Parathyroid adenoma (tissue), 2 donors: ENCODE data around the gene IL17D.
A peak's percentile ranks its signal among the peaks of the same experiment; 100 is the strongest.

ENCODE experiments used
- H2AFZ ChIP-seq: fragments of 300-600 bp; sonication (generic); one replicate; pipeline ENCODE4 v1.7.0; 2017; ENCODE audit warnings: antibody characterized with exemption, mild to moderate bottlenecking
- H3K27ac ChIP-seq: fragments of 300-600 bp; sonication (generic); one replicate; pipeline ENCODE4 v1.7.0; 2017
- H3K27me3 ChIP-seq: fragments of 300-600 bp; sonication (generic); one replicate; pipeline ENCODE4 v1.7.0; 2017; ENCODE audit warnings: low read length; ENCODE audit not compliant: control insufficient read depth, insufficient read depth
- H3K36me3 ChIP-seq: fragments of 300-600 bp; sonication (generic); one replicate; pipeline ENCODE4 v1.7.0; 2017; ENCODE audit warnings: low read length; ENCODE audit not compliant: control insufficient read depth, insufficient read depth
- H3K4me1 ChIP-seq: fragments of 300-600 bp; sonication (generic); one replicate; pipeline ENCODE4 v1.7.0; 2017; ENCODE audit warnings: control low read depth
- H3K4me2 ChIP-seq: fragments of 300-600 bp; sonication (generic); one replicate; pipeline ENCODE4 v1.7.0; 2017; ENCODE audit warnings: low read length
- H3K4me3 ChIP-seq: fragments of 300-600 bp; sonication (generic); one replicate; pipeline ENCODE4 v1.7.0; 2017; ENCODE audit warnings: low read depth, low read length
- H3K79me2 ChIP-seq: fragments of 300-600 bp; sonication (generic); one replicate; pipeline ENCODE4 v1.7.0; 2017; ENCODE audit warnings: control low read depth
- H3K9ac ChIP-seq: fragments of 300-600 bp; sonication (generic); one replicate; pipeline ENCODE4 v1.7.0; 2017; ENCODE audit warnings: mild to moderate bottlenecking
- H3K9me3 ChIP-seq: fragments of 300-600 bp; sonication (generic); one replicate; pipeline ENCODE4 v1.7.0; 2017; ENCODE audit warnings: low read length; ENCODE audit not compliant: control insufficient read depth
- TF ChIP-seq, protein P1 (sequence below): fragments of 300-600 bp; sonication (generic); IDR thresholded peaks from one replicate; pipeline ENCODE4 v1.7.0; 2017; ENCODE audit warnings: antibody characterized with exemption, mild to moderate bottlenecking
- donor health status: primary hyperparathyroidism.

The IL17D gene

GRCh38 chr13:20713014-20713376 is 9.5 kb downstream of the IL17D start:
- TF ChIP-seq, protein P1, sequence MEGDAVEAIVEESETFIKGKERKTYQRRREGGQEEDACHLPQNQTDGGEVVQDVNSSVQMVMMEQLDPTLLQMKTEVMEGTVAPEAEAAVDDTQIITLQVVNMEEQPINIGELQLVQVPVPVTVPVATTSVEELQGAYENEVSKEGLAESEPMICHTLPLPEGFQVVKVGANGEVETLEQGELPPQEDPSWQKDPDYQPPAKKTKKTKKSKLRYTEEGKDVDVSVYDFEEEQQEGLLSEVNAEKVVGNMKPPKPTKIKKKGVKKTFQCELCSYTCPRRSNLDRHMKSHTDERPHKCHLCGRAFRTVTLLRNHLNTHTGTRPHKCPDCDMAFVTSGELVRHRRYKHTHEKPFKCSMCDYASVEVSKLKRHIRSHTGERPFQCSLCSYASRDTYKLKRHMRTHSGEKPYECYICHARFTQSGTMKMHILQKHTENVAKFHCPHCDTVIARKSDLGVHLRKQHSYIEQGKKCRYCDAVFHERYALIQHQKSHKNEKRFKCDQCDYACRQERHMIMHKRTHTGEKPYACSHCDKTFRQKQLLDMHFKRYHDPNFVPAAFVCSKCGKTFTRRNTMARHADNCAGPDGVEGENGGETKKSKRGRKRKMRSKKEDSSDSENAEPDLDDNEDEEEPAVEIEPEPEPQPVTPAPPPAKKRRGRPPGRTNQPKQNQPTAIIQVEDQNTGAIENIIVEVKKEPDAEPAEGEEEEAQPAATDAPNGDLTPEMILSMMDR, result no peak
- Histone ChIP-seq H3K36me3 (no peaks in the 10 kb centered on the region), H2AFZ (peak overlapping the region; percentile 53), H3K4me3 (no peak overlapping the region), H3K4me2 (peak overlapping the region; percentile 59), H3K27ac (no peak overlapping the region), H3K79me2 (no peaks in the 10 kb centered on the region), H3K27me3 (no peaks in the 10 kb centered on the region), H3K9me3 (no peaks in the 10 kb centered on the region), H3K4me1 (no peaks in the 10 kb centered on the region), H3K9ac (no peak overlapping the region)

DNA sequence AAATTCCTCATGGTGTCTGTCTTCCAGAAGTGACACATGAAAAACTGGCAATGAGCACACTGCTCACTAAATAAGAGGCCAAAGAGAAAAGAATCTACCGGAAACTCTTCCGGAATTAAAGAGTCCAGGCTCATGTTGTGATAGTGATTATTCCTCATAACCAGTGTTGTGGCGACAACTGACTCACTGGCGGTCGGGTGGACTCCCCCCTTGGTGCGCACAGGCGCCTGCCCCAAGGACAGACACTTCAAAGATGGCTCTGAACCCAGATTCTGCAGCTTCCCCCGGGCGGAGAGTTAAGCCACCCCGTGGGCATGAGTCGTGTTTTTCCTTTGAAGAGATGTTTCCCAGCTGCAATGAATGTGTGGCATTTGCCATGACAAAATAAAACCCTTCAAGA is 10.3 kb downstream of the IL17D start:
- Histone ChIP-seq H3K9me3 (no peaks in the 10 kb centered on the region), H3K27ac (no peak overlapping the region), H2AFZ (no peak overlapping the region), H3K9ac (no peak overlapping the region), H3K4me2 (no peak overlapping the region), H3K36me3 (no peaks in the 10 kb centered on the region), H3K79me2 (no peaks in the 10 kb centered on the region), H3K27me3 (no peaks in the 10 kb centered on the region), H3K4me3 (no peak overlapping the region), H3K4me1 (no peaks in the 10 kb centered on the region)
- TF ChIP-seq, protein P1, result no peak

GRCh38 chr13:20714161-20714560 is 10.7 kb downstream of the IL17D start:
- Histone ChIP-seq H3K27ac (no peak overlapping the region), H3K4me1 (no peaks in the 10 kb centered on the region), H3K9ac (no peak overlapping the region), H3K4me3 (no peak overlapping the region), H3K79me2 (no peaks in the 10 kb centered on the region), H3K36me3 (no peaks in the 10 kb centered on the region), H3K9me3 (no peaks in the 10 kb centered on the region), H3K4me2 (no peak overlapping the region), H3K27me3 (no peaks in the 10 kb centered on the region), H2AFZ (no peak overlapping the region)
- TF ChIP-seq, protein P1, result no peak

DNA sequence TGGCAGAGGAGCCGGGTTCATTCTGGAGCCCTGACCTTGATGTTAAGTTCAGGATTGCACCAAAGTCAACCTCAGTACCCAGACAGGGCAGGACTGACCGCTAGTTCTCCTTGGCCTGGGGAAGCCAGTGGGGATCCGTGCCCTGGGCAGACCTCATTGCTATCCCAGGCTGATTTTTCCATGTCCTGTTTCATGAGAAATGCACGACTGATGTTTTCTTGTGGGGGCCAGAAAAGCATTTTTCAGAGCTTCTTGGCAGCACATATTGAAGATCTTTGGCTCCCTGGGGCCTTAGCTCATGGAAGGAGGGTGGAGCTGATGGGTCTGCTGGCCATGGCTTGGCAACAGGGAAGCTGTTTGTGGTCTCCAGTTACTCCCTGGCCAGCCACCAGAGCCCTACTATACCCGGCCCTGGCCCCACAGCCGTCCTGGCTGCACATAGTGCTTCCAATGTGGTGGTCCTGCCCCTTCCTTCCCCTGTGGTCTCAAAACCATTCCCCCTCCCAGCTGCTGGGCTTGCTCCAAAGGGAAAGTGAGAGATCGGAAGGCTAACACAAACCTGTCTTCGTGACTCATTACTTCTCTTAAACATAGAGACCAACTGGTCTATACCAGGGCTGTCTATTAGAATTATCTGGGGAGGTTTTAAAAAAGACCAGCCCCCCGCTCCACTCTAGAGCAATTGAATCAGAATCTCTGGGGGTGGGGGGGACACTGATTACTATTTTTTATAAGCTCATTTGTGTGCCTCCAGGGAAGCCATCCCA is 11.2 kb downstream of the IL17D start:
- Histone ChIP-seq H3K27me3 (no peaks in the 10 kb centered on the region), H3K9me3 (no peaks in the 10 kb centered on the region), H3K36me3 (no peaks in the 10 kb centered on the region), H3K27ac (no peak overlapping the region), H3K79me2 (no peaks in the 10 kb centered on the region), H3K4me3 (no peak overlapping the region), H3K9ac (no peak overlapping the region), H3K4me1 (no peaks in the 10 kb centered on the region), H3K4me2 (no peak overlapping the region), H2AFZ (no peak overlapping the region)
- TF ChIP-seq, protein P1, result no peak

DNA sequence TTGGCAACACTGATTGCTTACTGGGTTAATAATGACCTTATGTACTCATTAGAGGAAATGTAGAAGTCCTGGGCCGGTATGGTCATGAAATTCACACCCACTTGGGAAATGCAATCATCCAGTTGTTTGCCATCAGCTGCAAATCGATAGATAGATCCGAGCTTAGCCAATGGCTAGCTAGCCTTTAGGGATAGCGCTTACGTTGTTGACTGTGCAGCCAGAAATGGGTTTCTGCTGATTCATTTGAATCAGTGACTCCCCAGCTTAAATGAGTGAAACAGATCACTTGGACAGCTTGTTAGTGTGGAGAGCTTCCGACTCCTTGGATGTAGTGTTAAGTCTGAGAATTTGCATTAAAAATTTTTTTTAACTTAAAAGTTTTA is 11.8 kb downstream of the IL17D start:
- no peak overlapping the region for H2AFZ ChIP-seq
- no peaks in the 10 kb centered on the region for H3K79me2 ChIP-seq
- no peak overlapping the region for H3K27ac ChIP-seq
- no peaks in the 10 kb centered on the region for H3K27me3 ChIP-seq
- no peaks in the 10 kb centered on the region for H3K4me1 ChIP-seq
- no peaks in the 10 kb centered on the region for H3K36me3 ChIP-seq
- H3K4me3 ChIP-seq, result no peak overlapping the region
- H3K9ac ChIP-seq, result no peak overlapping the region
- TF ChIP-seq, protein P1, result no peak
- no peaks in the 10 kb centered on the region for H3K9me3 ChIP-seq
- no peak overlapping the region for H3K4me2 ChIP-seq
